Epithelial cell of proximal tubule (primary cell): ENCODE data around the gene SORBS2. TPM values are rescaled to one million over a fixed set of nuclear protein-coding genes. Genes with fewer than 3 reads are reported as not detected.

Source experiments
- DNase-seq: peaks from one replicate; pipeline ENCODE4 v3.0.0-alpha.2; 2011; ENCODE audit warnings: low read depth
- H3K4me3 ChIP-seq: 2 replicates; pipeline ENCODE4 v1.5.1; 2011; ENCODE audit warnings: low read depth, mild to moderate bottlenecking, low read length
- CTCF ChIP-seq: conservative IDR thresholded peaks from 2 replicates; pipeline ENCODE4 v1.5.1; 2012; ENCODE audit warnings: low read depth, mild to moderate bottlenecking, low read length
- total RNA-seq: library from RNA; depleted of rRNA; stranded (reverse); fragments of >200 nt; gene quantifications from 2 replicates; pipeline ENCODE4 v1.2.3, GENCODE V29; 2015

The SORBS2 gene
- total RNA-seq, 1 donor from 2014 or later: 11.6 TPM

- no peak overlapping the region for H3K4me3 ChIP-seq
- TF ChIP-seq CTCF: no peak
- DNase-seq: no peak
Observed at GRCh38 chr4:185582651-185583400, 229.2 kb downstream of the SORBS2 start.

- TF ChIP-seq CTCF: no peak
- DNase-seq: no peak
- H3K4me3 ChIP-seq: no peak overlapping the region
Observed at GRCh38 chr4:185580699-185581098, 231.3 kb downstream of the SORBS2 start.

- no peak overlapping the region for H3K4me3 ChIP-seq
- DNase-seq: no peak
- TF ChIP-seq CTCF: no peak
Observed at GRCh38 chr4:185578284-185578683, 233.7 kb downstream of the SORBS2 start.

GRCh38 chr4:185576962-185577950 lies 234.7 kb downstream of the SORBS2 start:
- no peak for TF ChIP-seq CTCF
- DNase-seq: no peak
- H3K4me3 ChIP-seq: no peak overlapping the region

- no peak overlapping the region for H3K4me3 ChIP-seq
- DNase-seq: no peak
- no peak for TF ChIP-seq CTCF
Observed at GRCh38 chr4:185576314-185576961, 235.6 kb downstream of the SORBS2 start.

GRCh38 chr4:185573651-185574199 lies 238.3 kb downstream of the SORBS2 start:
- H3K4me3 ChIP-seq: no peak overlapping the region

More at GRCh38 chr4:185573651-185574199, 238.3 kb downstream of the SORBS2 start:
- DNase-seq: no peak
- no peak for TF ChIP-seq CTCF
